Vagina (tissue), 2 donors: ENCODE data around the gene KIAA0232.

Experiments
- POLR2A ChIP-seq, 2 donors: fragments of 450-650 bp; IDR thresholded peaks; one replicate each; pipeline ENCODE4 v1.6.1; 2017; ENCODE audit warnings: antibody characterized with exemption in 2 of 2, mild to moderate bottlenecking in 2 of 2, moderate library complexity in 2 of 2
- TF ChIP-seq, protein P1 (sequence below), 3 experiments: fragments of 450-650 bp in 2 of 3; fragments of 200-600 bp in 1 of 3; sonication (generic) in 1 of 3; IDR thresholded peaks; one replicate each; pipeline ENCODE4 v1.5.1; 2017 to 2019; ENCODE audit warnings: antibody characterized with exemption in 3 of 3, mild to moderate bottlenecking in 2 of 3, moderate library complexity in 2 of 3

GRCh38 chr4:6905516-6906445 lies 123.3 kb downstream of the KIAA0232 start:
- TF ChIP-seq, protein P1, sequence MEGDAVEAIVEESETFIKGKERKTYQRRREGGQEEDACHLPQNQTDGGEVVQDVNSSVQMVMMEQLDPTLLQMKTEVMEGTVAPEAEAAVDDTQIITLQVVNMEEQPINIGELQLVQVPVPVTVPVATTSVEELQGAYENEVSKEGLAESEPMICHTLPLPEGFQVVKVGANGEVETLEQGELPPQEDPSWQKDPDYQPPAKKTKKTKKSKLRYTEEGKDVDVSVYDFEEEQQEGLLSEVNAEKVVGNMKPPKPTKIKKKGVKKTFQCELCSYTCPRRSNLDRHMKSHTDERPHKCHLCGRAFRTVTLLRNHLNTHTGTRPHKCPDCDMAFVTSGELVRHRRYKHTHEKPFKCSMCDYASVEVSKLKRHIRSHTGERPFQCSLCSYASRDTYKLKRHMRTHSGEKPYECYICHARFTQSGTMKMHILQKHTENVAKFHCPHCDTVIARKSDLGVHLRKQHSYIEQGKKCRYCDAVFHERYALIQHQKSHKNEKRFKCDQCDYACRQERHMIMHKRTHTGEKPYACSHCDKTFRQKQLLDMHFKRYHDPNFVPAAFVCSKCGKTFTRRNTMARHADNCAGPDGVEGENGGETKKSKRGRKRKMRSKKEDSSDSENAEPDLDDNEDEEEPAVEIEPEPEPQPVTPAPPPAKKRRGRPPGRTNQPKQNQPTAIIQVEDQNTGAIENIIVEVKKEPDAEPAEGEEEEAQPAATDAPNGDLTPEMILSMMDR (IDR thresholded peaks at IDR 0.05): no peak
- TF ChIP-seq POLR2A (IDR thresholded peaks at IDR 0.05): no peak
